GM23248 (cell line): ENCODE results near the gene RAB13. TPM values are rescaled to one million over a fixed set of nuclear protein-coding genes. Genes with fewer than 3 reads are reported as not detected.

Source experiments
- DNase-seq: peaks from one replicate; pipeline ENCODE4 v3.0.0-alpha.2; 2015
- H2AFZ ChIP-seq: fragments of 200-600 bp; sonication (generic); 2 replicates; pipeline ENCODE4 v1.6.1; 2016; ENCODE audit warnings: antibody characterized with exemption
- H3F3A ChIP-seq: fragments of 200-600 bp; sonication (generic); 2 replicates; pipeline ENCODE4 v1.6.1; 2016; ENCODE audit warnings: mild to moderate bottlenecking, antibody characterized with exemption, mixed run types; ENCODE audit not compliant: insufficient read depth
- H3K27ac ChIP-seq: fragments of 200-600 bp; sonication (generic); 2 replicates; pipeline ENCODE4 v1.5.1; 2016; ENCODE audit warnings: mild to moderate bottlenecking
- H3K27me3 ChIP-seq: fragments of 200-600 bp; sonication (generic); replicated peaks from 2 replicates; pipeline ENCODE4 v1.6.1; 2016; ENCODE audit warnings: mild to moderate bottlenecking; ENCODE audit not compliant: insufficient read depth
- H3K36me3 ChIP-seq: fragments of 200-600 bp; sonication (generic); 2 replicates; pipeline ENCODE4 v1.6.1; 2016; ENCODE audit warnings: low read depth, mild to moderate bottlenecking
- H3K4me1 ChIP-seq: fragments of 200-600 bp; sonication (generic); 2 replicates; pipeline ENCODE4 v1.6.1; 2016; ENCODE audit warnings: mild to moderate bottlenecking; ENCODE audit not compliant: insufficient read depth
- H3K4me2 ChIP-seq: fragments of 200-600 bp; sonication (generic); one replicate; pipeline ENCODE4 v1.6.1; 2016; ENCODE audit warnings: mild to moderate bottlenecking; ENCODE audit not compliant: unreplicated experiment
- H3K4me3 ChIP-seq: fragments of 200-600 bp; sonication (generic); 2 replicates; pipeline ENCODE4 v1.5.1; 2016; ENCODE audit warnings: mild to moderate bottlenecking
- H3K79me2 ChIP-seq: fragments of 200-600 bp; sonication (generic); 2 replicates; pipeline ENCODE4 v1.6.1; 2016; ENCODE audit warnings: mild to moderate bottlenecking; ENCODE audit not compliant: insufficient read depth
- H3K9ac ChIP-seq: fragments of 200-600 bp; sonication (generic); 2 replicates; pipeline ENCODE4 v1.6.1; 2016; ENCODE audit warnings: mild to moderate bottlenecking
- H3K9me2 ChIP-seq: fragments of 200-600 bp; sonication (generic); 2 replicates; pipeline ENCODE4 v1.6.1; 2016; ENCODE audit warnings: mixed run types, mild to moderate bottlenecking, moderate library complexity; ENCODE audit not compliant: insufficient read depth
- H3K9me3 ChIP-seq: fragments of 200-600 bp; sonication (generic); one replicate; pipeline ENCODE4 v1.6.1; 2017; ENCODE audit warnings: low read depth
- H4K20me1 ChIP-seq: fragments of 200-600 bp; sonication (generic); 2 replicates; pipeline ENCODE4 v1.6.0; 2016; ENCODE audit not compliant: insufficient read depth
- EZH2 ChIP-seq: fragments of 200-600 bp; sonication (generic); IDR thresholded peaks from 2 replicates; pipeline ENCODE4 v1.6.1; 2018; ENCODE audit warnings: antibody characterized with exemption, mild to moderate bottlenecking; ENCODE audit not compliant: insufficient read depth, poor library complexity, severe bottlenecking
- EZH2phosphoT487 ChIP-seq: fragments of 200-600 bp; sonication (generic); IDR thresholded peaks from 2 replicates; pipeline ENCODE4 v1.6.1; 2018; ENCODE audit warnings: antibody characterized with exemption, moderate library complexity, mild to moderate bottlenecking, low read depth; ENCODE audit not compliant: insufficient read depth
- WGBS, 2 experiments: methylation state at CpG; one replicate each; pipeline ENCODE4 v1.1.6; 2015 to 2017; ENCODE audit warnings: low lambda C conversion rate in 2 of 2, low coverage in 1 of 2; ENCODE audit errors: missing lambda C conversion rate in 2 of 2; 5-methylcytosine and 5-hydroxymethylcytosine counted together
- in situ Hi-C: fragments of 300-500 bp; cut with MboI; formaldehyde crosslinking; loops from 2 replicates; pipeline ENCODE4 v1.15.0; 2020
- polyA plus RNA-seq: library from polyadenylated mRNA; unstranded; fragments of >200 nt; fragmentation: Nextera tagmentation; extraction: Ambion mirVana; gene quantifications from 2 replicates; pipeline ENCODE4 v1.2.1, GENCODE V29; 2016
- total RNA-seq: library from RNA; depleted of rRNA; stranded (reverse); fragments of >200 nt; shearing (Covaris generic); gene quantifications from 2 replicates; pipeline ENCODE4 v1.2.3, GENCODE V29; 2014

Gene RAB13
- total and polyA plus RNA-seq, 2 experiments from 2014 or later = 29.5 to 137 TPM

- peak overlapping the region; percentile 90 for H3K4me3 ChIP-seq
- peak overlapping the region; percentile 63; the same call in 1 of the 2 replicates for H2AFZ ChIP-seq
- H3K9ac ChIP-seq = peak overlapping the region; percentile 90
- 3 to 8% methylated on average over 4 of the region's 4 CpGs for WGBS, 2 experiments
- no peak for DNase-seq
- in situ Hi-C loops = no loop called here
- peaks cover 69% of the 10 kb centered on the region for H3K79me2 ChIP-seq
- H3K27me3 ChIP-seq = no peaks in the 10 kb centered on the region
- no peak for TF ChIP-seq EZH2phosphoT487
- TF ChIP-seq EZH2 = no peak
- H3K9me2 ChIP-seq = no peaks in the 10 kb centered on the region
- H3K36me3 ChIP-seq = no peaks in the 10 kb centered on the region
- no peaks in the 10 kb centered on the region for H4K20me1 ChIP-seq
- peak overlapping the region; percentile 6 for H3K4me2 ChIP-seq
- H3K4me1 ChIP-seq = peaks cover 8% of the 10 kb centered on the region
- peaks cover 9% of the 10 kb centered on the region; the same call in 1 of the 2 replicates for H3F3A ChIP-seq
- H3K9me3 ChIP-seq = no peaks in the 10 kb centered on the region
- 0 out of 2 replicates have a peak overlapping the region, but pooled peaks have one; percentile 11 for H3K27ac ChIP-seq
Observed at GRCh38 chr1:153958961-153959260, 27.2 kb downstream of the RAB13 start.

GRCh38 chr1:153958111-153958960, 27.8 kb downstream of the RAB13 start, which contains the start of gene CRTC2:
Gene CRTC2, minus strand, starts transcription at chr1:153958612. Its CDS starts 115 bp downstream, at chr1:153958497.
- DNase-seq = peak; percentile 100
- peak within 1 kb of the TSS; percentile 84 for H2AFZ ChIP-seq
- in situ Hi-C loops = no loop called here

GRCh38 chr1:153957744-153958110, 28.4 kb downstream of the RAB13 start:
- 0 to 4% methylated on average over 12 to 13 of the region's 13 CpGs for WGBS, 2 experiments
- peak overlapping the region; percentile 70 for H3K27ac ChIP-seq
- peak overlapping the region; percentile 84 for H2AFZ ChIP-seq

More at GRCh38 chr1:153958111-153958960, 27.8 kb downstream of the RAB13 start, which contains the start of gene CRTC2:
- Histone ChIP-seq H3K4me2 (peak within 1 kb of the TSS; percentile 95), H3K27ac (peak within 1 kb of the TSS; percentile 70), H4K20me1 (no peaks in the 10 kb centered on the region), H3K9me2 (no peaks in the 10 kb centered on the region), H3K36me3 (no peaks in the 10 kb centered on the region), H3K9me3 (no peaks in the 10 kb centered on the region), H3K79me2 (peaks cover 73% of the 10 kb centered on the region), H3K9ac (peak within 1 kb of the TSS; percentile 90), H3F3A (peaks cover 9% of the 10 kb centered on the region; the same call in 1 of the 2 replicates), H3K4me1 (peaks cover 8% of the 10 kb centered on the region), H3K27me3 (no peaks in the 10 kb centered on the region), H3K4me3 (peak within 1 kb of the TSS; percentile 90)
- no peak for TF ChIP-seq EZH2phosphoT487
- TF ChIP-seq EZH2 = no peak
- 1% methylated on average over 31 to 74 of the region's 75 CpGs for WGBS, 2 experiments

GRCh38 chr1:153956997-153957715, 29.0 kb downstream of the RAB13 start:
- Histone ChIP-seq H2AFZ (no peak overlapping the region), H3K4me2 (peak overlapping the region; percentile 95), H3K9me2 (no peaks in the 10 kb centered on the region), H3K4me3 (peak overlapping the region; percentile 90), H3K4me1 (peaks cover 8% of the 10 kb centered on the region), H3K9ac (peak overlapping the region; percentile 90), H3K27ac (peak overlapping the region; percentile 70; the same call in 1 of the 2 replicates), H3K9me3 (no peaks in the 10 kb centered on the region), H3K27me3 (no peaks in the 10 kb centered on the region), H3F3A (peaks cover 5% of the 10 kb centered on the region; the same call in 1 of the 2 replicates), H4K20me1 (no peaks in the 10 kb centered on the region), H3K36me3 (no peaks in the 10 kb centered on the region), H3K79me2 (peaks cover 73% of the 10 kb centered on the region)
- in situ Hi-C loops = no loop called here
- TF ChIP-seq EZH2phosphoT487 (no peak), EZH2 (no peak)
- WGBS, 2 experiments = 4 to 7% methylated on average over 6 of the region's 6 CpGs
- peak; percentile 15 for DNase-seq

More at GRCh38 chr1:153957744-153958110, 28.4 kb downstream of the RAB13 start:
- in situ Hi-C loops = no loop called here
- no peak for DNase-seq
- Histone ChIP-seq H3K9ac (peak overlapping the region; percentile 90), H3F3A (peaks cover 6% of the 10 kb centered on the region; the same call in 1 of the 2 replicates), H3K9me2 (no peaks in the 10 kb centered on the region), H4K20me1 (no peaks in the 10 kb centered on the region), H3K36me3 (no peaks in the 10 kb centered on the region), H3K27me3 (no peaks in the 10 kb centered on the region), H3K4me3 (peak overlapping the region; percentile 90), H3K9me3 (no peaks in the 10 kb centered on the region), H3K79me2 (peaks cover 73% of the 10 kb centered on the region), H3K4me2 (peak overlapping the region; percentile 95), H3K4me1 (peaks cover 8% of the 10 kb centered on the region)
- TF ChIP-seq EZH2phosphoT487 (no peak), EZH2 (no peak)
